Osteoblast (primary cell): ENCODE data around the gene RPUSD1. TPM values are rescaled to one million over a fixed set of nuclear protein-coding genes. Genes with fewer than 3 reads are reported as not detected.

ENCODE experiments used
- DNase-seq: peaks from one replicate; pipeline ENCODE4 v3.0.0; 2011; ENCODE audit warnings: low spot score, mixed read lengths; ENCODE audit not compliant: insufficient read length; ENCODE audit errors: missing footprints
- H2AFZ ChIP-seq: 2 replicates; pipeline ENCODE4 v1.6.0; 2011; ENCODE audit warnings: mild to moderate bottlenecking, low read length
- H3K27ac ChIP-seq: 2 replicates; pipeline ENCODE4 v1.5.1; 2011; ENCODE audit warnings: mild to moderate bottlenecking, low read depth, low read length, moderate library complexity
- H3K27me3 ChIP-seq: 2 replicates; pipeline ENCODE4 v1.6.0; 2012; ENCODE audit warnings: mild to moderate bottlenecking, control low read depth, inconsistent platforms, low read length, moderate library complexity; ENCODE audit not compliant: insufficient read depth
- H3K36me3 ChIP-seq: 2 replicates; pipeline ENCODE4 v1.5.1; 2011; ENCODE audit warnings: mild to moderate bottlenecking, low read length, control low read depth, moderate library complexity; ENCODE audit not compliant: insufficient read depth
- H3K4me1 ChIP-seq: 2 replicates; pipeline ENCODE4 v1.5.1; 2011; ENCODE audit warnings: mild to moderate bottlenecking, low read length, control low read depth, moderate library complexity; ENCODE audit not compliant: insufficient read depth
- H3K4me2 ChIP-seq: 2 replicates; pipeline ENCODE4 v1.6.0; 2011; ENCODE audit warnings: mild to moderate bottlenecking, low read length; ENCODE audit not compliant: insufficient read depth
- H3K4me3 ChIP-seq: fragments of 200-600 bp; sonication (generic); 3 replicates; pipeline ENCODE4 v1.5.1; 2012; ENCODE audit warnings: mild to moderate bottlenecking, low read length, inconsistent platforms; ENCODE audit not compliant: insufficient read depth
- H3K79me2 ChIP-seq: 2 replicates; pipeline ENCODE4 v1.6.0; 2012; ENCODE audit warnings: mild to moderate bottlenecking, low read length, control low read depth, inconsistent platforms; ENCODE audit not compliant: insufficient read depth
- H3K9me3 ChIP-seq: 2 replicates; pipeline ENCODE4 v1.5.1; 2011; ENCODE audit warnings: low read depth, low read length, control low read depth
- H4K20me1 ChIP-seq: 2 replicates; pipeline ENCODE4 v1.6.0; 2012; ENCODE audit warnings: mild to moderate bottlenecking, low read length, control low read depth; ENCODE audit not compliant: insufficient read depth
- CTCF ChIP-seq: IDR thresholded peaks from 2 replicates; pipeline ENCODE4 v1.5.1; 2011; ENCODE audit warnings: mild to moderate bottlenecking, low read depth, low read length, moderate library complexity; ENCODE audit errors: extremely low read depth
- total RNA-seq: library from RNA; depleted of rRNA; stranded (reverse); fragments of >200 nt; gene quantifications from 2 replicates; pipeline ENCODE4 v1.2.3, GENCODE V29; 2012

The RPUSD1 gene
- total RNA-seq, 1 donor, result 28.2 TPM

DNA sequence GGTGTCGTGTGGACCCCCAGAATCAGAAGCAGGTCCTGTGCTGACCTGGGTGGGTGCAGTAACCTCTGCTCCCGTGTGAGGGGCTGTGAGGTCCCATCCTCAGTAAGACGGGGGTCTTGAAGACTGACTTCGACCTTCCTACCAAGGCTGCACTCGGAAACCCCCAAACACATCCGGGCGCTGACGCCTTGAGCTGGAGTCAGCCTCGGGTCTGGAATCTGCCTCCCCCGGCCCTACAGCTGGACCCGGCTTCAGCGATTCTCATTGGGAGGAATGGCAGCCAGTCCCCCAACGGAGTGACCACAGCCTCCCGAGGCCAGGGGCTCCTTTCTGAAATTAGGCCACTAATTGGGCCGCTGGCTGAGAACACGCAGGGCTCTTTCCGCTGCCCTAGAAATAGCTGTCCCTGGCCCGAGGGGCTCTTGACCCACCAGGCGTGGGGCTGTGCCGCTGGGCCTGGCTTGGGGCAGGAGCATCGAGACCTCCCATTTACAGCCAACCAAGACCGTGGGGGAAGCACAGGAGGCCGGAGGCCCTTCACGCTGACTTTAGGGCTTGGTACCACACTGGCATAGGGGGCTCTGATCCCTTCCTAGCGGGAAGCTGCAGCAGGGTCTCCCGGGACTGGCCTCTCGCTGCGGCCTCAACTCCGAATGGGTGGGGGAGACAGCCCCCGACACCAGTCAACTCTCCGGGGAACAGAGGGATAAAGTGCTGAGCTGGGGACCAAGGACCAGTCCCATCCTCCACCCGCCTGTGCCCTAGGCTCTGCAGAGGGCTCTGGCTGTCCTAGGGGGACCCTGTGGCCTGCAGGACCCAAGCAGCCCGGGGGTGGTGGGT lies 15.0 kb upstream of the RPUSD1 start:
- no peaks in the 10 kb centered on the region for H3K9me3 ChIP-seq
- peaks cover 3% of the 10 kb centered on the region for H3K4me1 ChIP-seq
- no peaks in the 10 kb centered on the region for H4K20me1 ChIP-seq
- H3K27ac ChIP-seq, result no peak overlapping the region
- H3K4me2 ChIP-seq, result no peak overlapping the region
- no peaks in the 10 kb centered on the region for H3K36me3 ChIP-seq
- no peak for DNase-seq
- H3K4me3 ChIP-seq, result no peak overlapping the region
- H2AFZ ChIP-seq, result no peak overlapping the region
- peaks cover 4% of the 10 kb centered on the region for H3K79me2 ChIP-seq
- peaks cover 34% of the 10 kb centered on the region for H3K27me3 ChIP-seq
- no peak for TF ChIP-seq CTCF

GRCh38 chr16:802461-802860 lies 14.3 kb upstream of the RPUSD1 start:
- H2AFZ ChIP-seq, result no peak overlapping the region
- H3K4me3 ChIP-seq, result no peak overlapping the region
- H3K27me3 ChIP-seq, result peaks cover 34% of the 10 kb centered on the region
- H3K79me2 ChIP-seq, result peaks cover 4% of the 10 kb centered on the region
- no peaks in the 10 kb centered on the region for H3K36me3 ChIP-seq
- H3K9me3 ChIP-seq, result no peaks in the 10 kb centered on the region
- no peak for TF ChIP-seq CTCF
- no peaks in the 10 kb centered on the region for H4K20me1 ChIP-seq
- no peaks in the 10 kb centered on the region for H3K4me1 ChIP-seq
- no peak for DNase-seq
- no peak overlapping the region for H3K4me2 ChIP-seq
- H3K27ac ChIP-seq, result no peak overlapping the region

GRCh38 chr16:801584-802363 lies 13.6 kb upstream of the RPUSD1 start:
- no peak overlapping the region for H2AFZ ChIP-seq
- no peak for TF ChIP-seq CTCF
- H3K79me2 ChIP-seq, result no peaks in the 10 kb centered on the region

GRCh38 chr16:800834-801511 lies 12.8 kb upstream of the RPUSD1 start:
- H3K9me3 ChIP-seq, result no peaks in the 10 kb centered on the region
- no peak overlapping the region for H2AFZ ChIP-seq
- no peak overlapping the region for H3K4me2 ChIP-seq
- DNase-seq, result no peak
- H3K36me3 ChIP-seq, result no peaks in the 10 kb centered on the region
- TF ChIP-seq CTCF, result no peak
- no peaks in the 10 kb centered on the region for H3K4me1 ChIP-seq
- H3K4me3 ChIP-seq, result no peak overlapping the region
- peaks cover 34% of the 10 kb centered on the region for H3K27me3 ChIP-seq
- H4K20me1 ChIP-seq, result no peaks in the 10 kb centered on the region
- no peaks in the 10 kb centered on the region for H3K79me2 ChIP-seq
- H3K27ac ChIP-seq, result no peak overlapping the region

More at GRCh38 chr16:801584-802363, 13.6 kb upstream of the RPUSD1 start:
- Histone ChIP-seq H3K36me3 (no peaks in the 10 kb centered on the region), H3K4me3 (no peak overlapping the region), H3K4me1 (no peaks in the 10 kb centered on the region), H3K27me3 (peaks cover 34% of the 10 kb centered on the region), H4K20me1 (no peaks in the 10 kb centered on the region), H3K4me2 (no peak overlapping the region), H3K27ac (no peak overlapping the region), H3K9me3 (no peaks in the 10 kb centered on the region)
- DNase-seq, result no peak
